HL-60 (cell line): ENCODE measurements around the gene FRRS1L.

ENCODE experiments used
- DNase-seq, 2 experiments: peaks; one replicate each; pipeline ENCODE4 v3.0.0-alpha.2; 2010 to 2020; ENCODE audit warnings: low read depth in 1 of 2, low spot score in 1 of 2
- H3K27ac ChIP-seq: fragments of 250-450 bp; sonication (Bioruptor Pico); replicated peaks from 2 replicates; pipeline ENCODE4 v1.5.1; 2020; ENCODE audit warnings: mild to moderate bottlenecking, moderate library complexity
- H3K27me3 ChIP-seq: fragments of 250-450 bp; sonication (Bioruptor Pico); 2 replicates; pipeline ENCODE4 v1.5.1; 2021; ENCODE audit warnings: mild to moderate bottlenecking, moderate library complexity; ENCODE audit not compliant: insufficient read depth, poor library complexity, severe bottlenecking
- H3K4me3 ChIP-seq: replicated peaks from 2 replicates; pipeline ENCODE4 v1.5.1; 2011; ENCODE audit warnings: mild to moderate bottlenecking, control low read depth, low read length; ENCODE audit not compliant: insufficient read depth
- CTCF ChIP-seq: IDR thresholded peaks from one replicate; pipeline ENCODE4 v1.5.1; 2011; ENCODE audit warnings: low read length, control low read depth, inconsistent platforms; ENCODE audit not compliant: insufficient read depth
- GABPA ChIP-seq: IDR thresholded peaks from 2 replicates; pipeline ENCODE4 v1.6.1; 2012; ENCODE audit warnings: low read depth
- POLR2AphosphoS5 ChIP-seq: IDR thresholded peaks from 2 replicates; pipeline ENCODE4 v1.6.1; 2012; ENCODE audit warnings: low read depth
- REST ChIP-seq: IDR thresholded peaks from 2 replicates; pipeline ENCODE4 v1.6.1; 2012; ENCODE audit warnings: low read depth; ENCODE audit not compliant: insufficient replicate concordance
- SPI1 ChIP-seq: IDR thresholded peaks from 2 replicates; pipeline ENCODE4 v1.6.1; 2012; ENCODE audit warnings: low read depth, mild to moderate bottlenecking, borderline replicate concordance

The FRRS1L gene

GRCh38 chr9:109083813-109084405, 83.1 kb downstream of the FRRS1L start:
- Histone ChIP-seq H3K27ac (no peak overlapping the region), H3K27me3 (no peaks in the 10 kb centered on the region), H3K4me3 (no peak overlapping the region)
- no peak for DNase-seq
- no peak for TF ChIP-seq POLR2AphosphoS5
- TF ChIP-seq GABPA, result no peak
- no peak for TF ChIP-seq SPI1
- no peak for TF ChIP-seq CTCF
- no peak for TF ChIP-seq REST

GRCh38 chr9:109083141-109083540, 83.9 kb downstream of the FRRS1L start:
- TF ChIP-seq POLR2AphosphoS5, result no peak
- no peak for TF ChIP-seq CTCF
- no peak for TF ChIP-seq GABPA
- no peak for TF ChIP-seq SPI1
- TF ChIP-seq REST, result no peak
- Histone ChIP-seq H3K27ac (no peak overlapping the region), H3K27me3 (no peaks in the 10 kb centered on the region), H3K4me3 (no peak overlapping the region)
- no peak for DNase-seq

GRCh38 chr9:109082091-109082620, 84.9 kb downstream of the FRRS1L start:
- Histone ChIP-seq H3K27ac (no peak overlapping the region), H3K4me3 (no peak overlapping the region), H3K27me3 (no peaks in the 10 kb centered on the region)
- TF ChIP-seq SPI1, result no peak
- TF ChIP-seq REST, result no peak
- TF ChIP-seq GABPA, result no peak
- no peak for TF ChIP-seq POLR2AphosphoS5
- no peak for TF ChIP-seq CTCF
- DNase-seq, result no peak
